Spleen (tissue), 7 donors: ENCODE measurements around the gene GRM5.

ENCODE experiments used
- CTCF ChIP-seq, 11 experiments: fragments of 200-600 bp in 7 of 11; fragments of 450-650 bp in 4 of 11; sonication (generic) in 4 of 11; IDR thresholded peaks in 8 of 11; conservative IDR thresholded peaks in 3 of 11; 1 replicate in 7 of 11; 2 replicates in 4 of 11; pipeline versions ENCODE4 v1.4.0 to v1.8.0; 2016 to 2021; ENCODE audit warnings: antibody characterized with exemption in 11 of 11, inconsistent platforms in 4 of 11, mild to moderate bottlenecking in 1 of 11
- POLR2AphosphoS5 ChIP-seq, 3 donors: sonication (generic); formaldehyde crosslinking; IDR thresholded peaks; one replicate each; pipeline ENCODE4 v1.5.1; 2017; ENCODE audit warnings: antibody characterized with exemption in 3 of 3
- donor health status: DM: no; HTN: no; CAD: no; lungs with moderate emphysema.
- donor health status: DM: no; HTN: no; CAD: no.
- donor health status: DM: no; HTN: no; CAD: no.

GRCh38 chr11:88535266-88535665, 530.5 kb downstream of the GRM5 start:
- no peak for TF ChIP-seq CTCF (IDR thresholded peaks at IDR 0.05 in 8 of 11, conservative IDR thresholded peaks at IDR 0.05 in 3 of 11)
- TF ChIP-seq POLR2AphosphoS5 (IDR thresholded peaks at IDR 0.05) = no peak
